GM12891 (cell line): ENCODE data around the gene SPOCK1.

Experiments
- SPI1 ChIP-seq: IDR thresholded peaks from 2 replicates; pipeline ENCODE4 v1.6.1; 2011; ENCODE audit warnings: low read depth, low read length, control low read depth
- TAF1 ChIP-seq: IDR thresholded peaks from 2 replicates; pipeline ENCODE4 v1.6.1; 2011; ENCODE audit warnings: low read depth, low read length, control low read depth

GRCh38 chr5:137478043-137478442 is 21.1 kb downstream of the SPOCK1 start:
- TF ChIP-seq SPI1 (no peak), TAF1 (no peak)
